Activated CD4-positive, alpha-beta T cell treated with anti-CD3 and anti-CD28 coated beads for 4 hours (primary cell): ENCODE results near the gene CELF6.
A peak's percentile ranks its signal among the peaks of the same experiment; 100 is the strongest.

Experiments
- DNase-seq, 2 donors: peaks; one replicate each; pipeline ENCODE4 v3.0.0-alpha.2; 2020

The CELF6 gene

DNA sequence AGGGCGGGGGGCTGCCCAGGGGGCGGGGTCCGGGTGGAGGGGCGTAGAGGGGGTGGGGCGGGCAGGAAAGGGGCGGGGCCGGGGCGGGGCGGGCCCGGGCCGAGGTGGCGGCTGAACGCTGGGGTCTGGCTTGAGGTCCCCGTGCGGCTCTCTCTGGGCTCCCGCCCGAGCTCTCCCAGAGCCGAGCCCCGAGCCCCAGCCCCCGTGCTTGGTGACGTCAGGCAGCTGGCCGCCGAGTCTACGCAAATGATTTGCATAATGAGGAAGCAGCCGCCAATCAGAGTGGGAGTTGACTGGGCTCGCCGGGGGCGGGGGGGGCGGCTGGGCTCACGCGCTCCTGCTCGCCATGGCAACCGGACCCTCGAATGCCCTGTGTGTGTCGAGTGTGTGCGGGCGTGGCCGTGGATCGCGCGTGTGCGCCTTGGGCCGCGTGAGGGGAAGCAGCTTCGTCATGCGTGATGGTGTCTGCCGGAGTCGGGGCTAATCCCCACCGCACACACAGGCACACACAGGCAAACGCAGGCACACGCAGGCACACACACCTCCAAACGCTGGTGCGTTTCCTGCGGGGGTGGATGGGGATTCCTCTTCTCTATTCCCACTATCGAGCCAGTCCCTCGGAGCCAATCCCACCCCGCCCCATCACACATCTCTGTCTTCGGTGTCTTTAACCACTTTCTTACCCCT, at the start of gene CELF6:
Gene CELF6 (minus strand): TSS at position 173 of the 687 bp plus-strand sequence. CDS start 283 bp downstream, outside the sequence.
- peak; percentile 74 to 76 for DNase-seq

DNA sequence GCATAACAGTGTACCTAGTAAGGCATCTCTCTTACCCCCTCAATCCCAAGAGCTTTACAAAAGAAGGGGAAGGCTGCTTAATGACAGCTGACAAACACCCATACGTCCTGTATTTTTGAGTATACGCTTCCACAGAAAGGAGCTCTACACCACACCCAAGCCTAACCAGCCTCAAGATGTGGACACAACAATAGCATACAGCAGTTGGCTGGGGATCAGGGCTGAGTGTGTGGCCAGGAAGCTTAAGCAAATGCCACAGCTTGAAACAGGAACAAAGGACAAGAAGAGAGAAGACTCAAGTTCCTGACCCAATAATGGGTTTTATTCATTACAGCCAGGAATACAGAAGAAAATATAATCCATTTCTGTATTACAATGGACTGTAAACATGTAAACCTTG, 48.9 kb upstream of the CELF6 start:
- DNase-seq = no peak

DNA sequence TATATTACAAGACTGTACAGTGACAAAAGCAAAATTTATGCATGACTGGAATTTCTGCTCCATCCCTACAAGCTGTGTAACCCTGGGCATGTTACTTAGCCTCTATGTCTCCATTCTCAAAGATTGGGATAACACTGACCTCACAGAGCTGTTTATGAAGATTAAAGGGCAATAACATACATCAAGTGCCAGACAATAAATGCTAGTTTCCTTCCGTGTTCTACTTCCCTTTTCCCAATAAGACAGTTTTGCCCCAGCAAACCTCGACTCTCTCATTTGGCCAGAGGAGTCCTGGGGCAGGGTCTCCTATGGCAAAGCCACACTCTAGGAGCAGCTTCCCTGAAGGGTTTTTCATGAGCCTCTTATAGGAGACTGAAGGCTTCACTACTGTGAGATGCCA, 48.4 kb upstream of the CELF6 start:
- no peak for DNase-seq

DNA sequence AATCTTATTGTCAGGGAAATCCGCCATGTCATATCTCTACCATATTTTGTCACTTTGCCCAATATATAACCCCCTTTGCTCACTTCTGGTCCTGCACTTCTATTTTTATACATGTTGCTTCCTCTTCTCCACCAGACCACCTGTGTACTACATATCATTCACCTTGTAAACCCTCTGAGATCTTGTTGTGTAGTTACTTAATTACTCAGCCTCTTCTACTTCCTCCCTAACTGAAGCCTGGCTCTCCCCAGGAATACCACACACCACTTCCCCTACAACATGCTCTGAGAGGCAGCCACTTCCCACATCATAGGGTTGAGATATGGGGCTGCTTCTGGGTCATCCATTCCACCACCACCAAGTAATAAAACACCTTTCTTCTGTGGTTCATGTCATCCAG, 45.9 kb upstream of the CELF6 start:
- DNase-seq = no peak

GRCh38 chr15:72361176-72361575, 41.2 kb upstream of the CELF6 start:
- DNase-seq = no peak

- DNase-seq = peak in 1 of 2 donors; percentile 9
These were observed 38.8 kb upstream of the CELF6 start for GRCh38 chr15:72358650-72359171.

DNA sequence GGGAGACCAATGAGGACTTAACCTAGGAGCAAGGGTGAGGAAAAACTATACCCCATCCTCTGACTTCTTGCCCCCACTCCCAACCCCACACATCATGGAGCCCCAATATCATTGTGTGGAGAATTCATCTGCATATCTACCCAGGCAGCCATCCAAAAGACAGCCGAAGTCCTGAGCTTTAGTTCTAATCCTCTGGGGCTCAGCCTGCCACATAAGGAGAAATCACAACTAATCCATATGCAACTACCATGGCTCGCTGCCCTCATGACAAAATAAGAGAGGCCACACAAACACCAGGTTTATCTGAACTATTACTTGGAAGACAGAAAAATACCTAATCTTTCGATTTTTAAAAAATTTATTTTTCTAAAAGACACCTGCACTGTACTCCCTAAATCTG, 38.2 kb upstream of the CELF6 start:
- no peak for DNase-seq

GRCh38 chr15:72354496-72354895, 34.5 kb upstream of the CELF6 start:
- DNase-seq = no peak

DNA sequence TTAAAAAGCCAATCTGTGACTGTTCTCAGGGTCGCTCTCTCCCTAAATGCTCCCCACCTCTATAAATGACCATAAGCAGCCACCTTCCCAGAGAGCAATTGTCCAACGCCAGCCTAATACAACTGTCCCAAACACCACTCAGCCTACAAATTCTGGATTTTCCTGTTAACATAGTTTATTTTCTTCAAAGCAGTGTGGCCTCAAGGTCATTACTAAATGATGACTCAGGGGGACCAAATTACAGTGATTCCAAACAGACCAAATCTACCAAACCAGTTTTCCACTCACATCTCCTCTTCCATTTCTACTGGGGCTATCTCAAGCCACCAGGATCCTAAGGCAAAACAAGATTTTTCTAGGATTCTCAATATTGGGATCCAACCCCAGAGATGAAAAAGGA, 33.3 kb upstream of the CELF6 start:
- no peak for DNase-seq

DNA sequence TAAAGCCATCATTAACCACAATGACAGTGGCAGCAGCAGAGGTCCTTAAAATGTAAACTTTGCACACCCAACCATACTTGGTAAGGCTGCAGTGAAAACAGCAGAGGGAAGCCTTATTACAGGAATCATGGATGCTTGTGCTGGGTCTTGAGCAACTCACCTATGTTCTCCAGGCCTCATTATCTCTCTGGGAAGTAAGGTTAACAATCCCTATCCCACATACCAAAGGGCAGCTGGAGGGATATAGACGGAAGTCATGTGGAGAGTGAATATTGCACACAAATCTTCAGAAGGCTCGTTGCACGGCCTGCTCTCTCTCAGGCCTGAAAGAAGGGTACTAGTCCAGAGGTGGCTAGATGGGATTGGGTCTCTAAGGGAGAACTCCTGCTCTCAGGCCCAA, 25.8 kb upstream of the CELF6 start:
- DNase-seq = no peak

DNA sequence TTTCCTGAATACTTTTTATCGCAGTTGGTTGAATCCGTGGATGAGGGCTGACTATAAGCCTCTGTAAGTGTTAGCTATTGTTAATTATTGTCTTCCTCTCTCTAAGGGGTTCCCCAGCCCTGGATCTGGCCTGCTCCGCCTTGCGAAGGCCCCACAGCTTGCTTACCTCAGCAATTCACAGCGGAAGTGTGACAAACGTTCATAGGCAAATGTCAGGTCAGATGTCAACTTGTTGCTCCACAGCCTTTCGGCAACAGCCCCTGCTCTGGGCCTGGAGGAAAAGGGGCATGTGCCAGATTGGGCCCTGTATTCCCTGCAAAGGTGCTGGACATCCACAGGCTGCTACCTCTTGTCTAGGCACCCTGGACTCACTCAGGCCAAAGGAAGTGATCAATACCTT, 25.3 kb upstream of the CELF6 start:
- no peak for DNase-seq

DNA sequence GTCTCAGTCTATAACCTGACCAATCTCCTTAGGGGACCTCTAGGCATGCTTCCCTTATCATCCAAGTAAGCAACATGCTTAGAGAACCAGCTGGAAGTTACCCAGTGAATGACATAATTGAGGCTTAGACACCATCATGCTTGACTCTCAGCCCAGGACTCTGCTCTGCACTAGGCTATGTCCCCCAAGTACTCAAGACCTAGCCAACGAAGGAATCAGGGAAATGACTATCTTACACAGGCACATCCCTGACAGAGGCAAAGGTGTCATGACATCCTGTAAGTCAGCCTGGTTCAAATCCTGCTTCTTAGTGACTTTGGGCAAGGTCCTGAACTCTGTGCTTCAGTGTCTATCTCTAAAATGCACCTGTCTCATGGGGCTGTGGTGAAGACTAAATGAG, 24.6 kb upstream of the CELF6 start:
- no peak for DNase-seq

- peak; percentile 35 to 42 for DNase-seq
These were observed 22.4 kb upstream of the CELF6 start for GRCh38 chr15:72342385-72342784.

- no peak for DNase-seq
These were observed 21.4 kb upstream of the CELF6 start for GRCh38 chr15:72341361-72341760.

DNA sequence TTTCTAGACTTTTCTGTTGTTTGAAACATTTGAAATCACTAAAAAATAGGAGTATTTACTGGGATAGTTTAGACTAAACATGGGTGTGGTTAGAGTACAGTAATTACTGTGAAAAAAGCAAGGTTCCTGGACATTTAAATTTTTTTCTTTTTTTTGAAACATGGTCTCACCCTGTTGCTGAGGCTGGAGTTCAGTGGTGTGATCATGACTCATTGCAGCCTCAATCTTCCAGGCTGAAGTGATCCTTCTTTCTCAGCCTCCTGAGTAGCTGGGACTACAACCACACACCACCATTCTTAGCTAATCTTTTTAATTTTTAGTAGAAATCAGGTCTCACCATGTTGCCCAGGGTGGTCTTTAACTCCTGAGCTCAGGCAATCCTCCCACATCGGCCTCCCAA, 20.4 kb upstream of the CELF6 start:
- DNase-seq = no peak

DNA sequence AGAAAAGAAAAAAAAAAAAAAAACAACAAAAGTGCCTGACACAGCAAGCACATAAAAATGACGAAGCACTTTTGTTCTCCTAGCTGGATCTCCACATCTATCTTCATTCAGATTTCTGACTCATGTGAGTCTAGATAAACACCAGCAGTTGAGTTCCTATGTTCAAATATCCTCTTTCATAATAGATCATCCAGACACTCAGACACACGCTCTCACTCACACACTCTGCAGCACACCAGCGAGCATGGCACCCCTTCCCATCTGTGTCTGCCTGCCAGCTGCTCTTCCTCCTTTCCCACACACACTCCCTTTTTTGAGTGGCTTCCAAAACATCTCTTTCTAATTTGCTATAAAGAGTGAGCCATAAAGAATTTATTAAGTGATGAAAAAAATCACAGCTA, 19.8 kb upstream of the CELF6 start:
- DNase-seq = no peak

GRCh38 chr15:72338617-72339321, 18.8 kb upstream of the CELF6 start:
- DNase-seq = no peak

GRCh38 chr15:72338148-72338547, 18.2 kb upstream of the CELF6 start:
- DNase-seq = no peak

GRCh38 chr15:72334842-72335241, 14.9 kb upstream of the CELF6 start:
- DNase-seq = no peak

DNA sequence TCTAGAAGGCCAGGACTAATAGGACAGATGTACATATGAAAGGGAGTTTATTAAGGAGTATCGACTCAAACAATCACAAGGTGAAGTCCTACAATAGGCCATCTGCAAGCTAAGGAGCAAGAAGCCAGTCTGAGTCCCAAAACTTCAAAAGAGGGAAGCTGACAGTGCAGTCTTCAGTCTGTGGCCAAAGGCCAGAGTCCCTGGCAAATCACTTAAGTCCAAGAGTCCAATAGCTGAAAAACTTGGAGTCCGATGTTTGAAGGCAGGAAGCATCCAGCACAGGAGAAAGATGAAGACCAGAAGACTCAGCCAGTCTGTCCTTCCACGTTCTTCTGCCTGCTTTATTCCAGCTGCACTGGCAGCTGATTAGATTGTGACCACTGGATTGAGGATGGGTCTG, 11.1 kb upstream of the CELF6 start:
- DNase-seq = no peak

GRCh38 chr15:72323752-72324151, 3.8 kb upstream of the CELF6 start:
- DNase-seq = no peak

- peak; percentile 26 to 31 for DNase-seq
These were observed 485 bp downstream of the CELF6 start for GRCh38 chr15:72319360-72319984.

DNA sequence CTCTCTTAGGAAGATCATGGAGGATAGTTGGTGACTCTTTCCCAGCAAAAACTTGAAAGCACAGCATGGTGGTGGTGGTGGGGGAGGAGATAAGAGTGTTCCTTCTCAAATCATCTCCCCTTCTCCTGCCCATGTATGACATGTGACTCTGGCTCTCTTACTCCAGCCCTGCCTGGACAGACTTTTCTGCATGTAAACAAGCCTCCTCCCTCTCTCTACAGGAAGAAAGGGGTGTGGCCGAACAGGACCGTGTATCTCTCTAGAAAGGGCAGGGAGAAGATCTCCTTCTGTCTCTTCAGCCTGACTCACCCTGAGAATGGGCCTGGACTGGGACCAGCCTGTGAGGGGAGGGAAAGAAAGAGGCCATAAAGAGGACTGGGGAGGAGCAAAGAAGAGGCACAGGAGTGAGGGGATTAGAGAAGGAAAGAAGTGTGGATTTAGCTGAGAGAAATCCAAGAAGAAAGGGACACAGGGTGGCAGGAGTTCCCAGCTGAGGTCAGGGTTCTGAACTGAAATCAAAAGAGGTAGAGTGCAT, 1.5 kb downstream of the CELF6 start:
- no peak for DNase-seq
